SK-N-SH treated with all-trans-retinoic acid at 6 μM for 48 hours (cell line): ENCODE results near the gene MS4A18.

Source experiments
- ATAC-seq: fragments of 200-7000 bp; cut with Tn5 transposase; 3 replicates; pipeline ENCODE4 v1.9.1; 2020; ENCODE audit warnings: mild to moderate bottlenecking, moderate library complexity
- ARNTL ChIP-seq: fragments of 450-650 bp; formaldehyde crosslinking; IDR thresholded peaks from 2 replicates; pipeline ENCODE4 v1.5.0; 2020; ENCODE audit warnings: low read depth, mild to moderate bottlenecking, moderate library complexity, borderline replicate concordance
- BACH2 ChIP-seq: fragments of 250-450 bp; sonication (Bioruptor Pico); IDR thresholded peaks from 2 replicates; pipeline ENCODE4 v1.9.0; 2021; ENCODE audit warnings: mild to moderate bottlenecking, borderline replicate concordance
- CSDC2 ChIP-seq: fragments of 250-450 bp; sonication (Bioruptor Pico); IDR thresholded peaks from 2 replicates; pipeline ENCODE4 v1.5.0; 2020; ENCODE audit warnings: mild to moderate bottlenecking, moderate library complexity
- ESRRG ChIP-seq: fragments of 250-450 bp; sonication (Bioruptor Pico); IDR thresholded peaks from 2 replicates; pipeline ENCODE4 v1.6.1; 2021; ENCODE audit warnings: mild to moderate bottlenecking
- GLIS3 ChIP-seq: fragments of 250-450 bp; sonication (Bioruptor Pico); IDR thresholded peaks from 2 replicates; pipeline ENCODE4 v1.5.0; 2020; ENCODE audit warnings: mild to moderate bottlenecking, moderate library complexity
- ISL1 ChIP-seq: fragments of 250-450 bp; sonication (Bioruptor Pico); IDR thresholded peaks from 2 replicates; pipeline ENCODE4 v2.1.2; 2022; ENCODE audit warnings: mild to moderate bottlenecking, moderate library complexity
- OSR1 ChIP-seq: fragments of 250-450 bp; sonication (Bioruptor Pico); IDR thresholded peaks from 2 replicates; pipeline ENCODE4 v1.8.0; 2022; ENCODE audit warnings: moderate library complexity, mild to moderate bottlenecking, inconsistent platforms
- PPARA ChIP-seq: fragments of 250-450 bp; sonication (Bioruptor Pico); IDR thresholded peaks from 2 replicates; pipeline ENCODE4 v1.5.0; 2020; ENCODE audit warnings: mild to moderate bottlenecking, borderline replicate concordance
- RARB ChIP-seq: fragments of 250-450 bp; sonication (Bioruptor Pico); IDR thresholded peaks from 2 replicates; pipeline ENCODE4 v1.8.0; 2021; ENCODE audit warnings: mild to moderate bottlenecking, moderate library complexity
- SNAI2 ChIP-seq: fragments of 250-450 bp; sonication (Bioruptor Pico); IDR thresholded peaks from 2 replicates; pipeline ENCODE4 v1.5.0; 2020; ENCODE audit warnings: mild to moderate bottlenecking, moderate library complexity
- TOX ChIP-seq: fragments of 250-450 bp; sonication (Bioruptor Pico); IDR thresholded peaks from 2 replicates; pipeline ENCODE4 v1.8.0; 2021; ENCODE audit warnings: mild to moderate bottlenecking, moderate library complexity, borderline replicate concordance
- ZC3H10 ChIP-seq: fragments of 250-450 bp; sonication (Bioruptor Pico); IDR thresholded peaks from 2 replicates; pipeline ENCODE4 v1.5.1; 2021; ENCODE audit warnings: mild to moderate bottlenecking, moderate library complexity
- ZFP3 ChIP-seq: fragments of 250-450 bp; sonication (Bioruptor Pico); IDR thresholded peaks from 2 replicates; pipeline ENCODE4 v1.5.0; 2020; ENCODE audit warnings: mild to moderate bottlenecking, moderate library complexity
- ZFP30 ChIP-seq: fragments of 450-650 bp; formaldehyde crosslinking; IDR thresholded peaks from 2 replicates; pipeline ENCODE4 v1.5.0; 2022; ENCODE audit warnings: mild to moderate bottlenecking, moderate library complexity
- ZNF565 ChIP-seq: fragments of 450-650 bp; formaldehyde crosslinking; conservative IDR thresholded peaks from 2 replicates; pipeline ENCODE4 v1.5.0; 2020; ENCODE audit warnings: low read depth, mild to moderate bottlenecking, moderate library complexity
- ZNF8 ChIP-seq: fragments of 450-650 bp; formaldehyde crosslinking; IDR thresholded peaks from 2 replicates; pipeline ENCODE4 v1.5.0; 2020; ENCODE audit warnings: mild to moderate bottlenecking, moderate library complexity
- TF ChIP-seq, protein P1 (sequence below): fragments of 250-450 bp; sonication (Bioruptor Pico); IDR thresholded peaks from 2 replicates; pipeline ENCODE4 v1.5.1; 2020; ENCODE audit warnings: low read depth, mild to moderate bottlenecking, moderate library complexity
- TF ChIP-seq, protein P2 (sequence below): fragments of 250-450 bp; sonication (Bioruptor Pico); IDR thresholded peaks from 2 replicates; pipeline ENCODE4 v1.8.0; 2020; ENCODE audit warnings: mild to moderate bottlenecking, moderate library complexity, borderline replicate concordance
- TF ChIP-seq, protein P3 (sequence below): fragments of 250-450 bp; sonication (Bioruptor Pico); IDR thresholded peaks from 2 replicates; pipeline ENCODE4 v1.5.0; 2020; ENCODE audit warnings: mild to moderate bottlenecking, moderate library complexity
- TF ChIP-seq, protein P4 (sequence below): fragments of 250-450 bp; sonication (Bioruptor Pico); IDR thresholded peaks from 2 replicates; pipeline ENCODE4 v1.5.1; 2021; ENCODE audit warnings: mild to moderate bottlenecking, moderate library complexity

The MS4A18 gene

DNA sequence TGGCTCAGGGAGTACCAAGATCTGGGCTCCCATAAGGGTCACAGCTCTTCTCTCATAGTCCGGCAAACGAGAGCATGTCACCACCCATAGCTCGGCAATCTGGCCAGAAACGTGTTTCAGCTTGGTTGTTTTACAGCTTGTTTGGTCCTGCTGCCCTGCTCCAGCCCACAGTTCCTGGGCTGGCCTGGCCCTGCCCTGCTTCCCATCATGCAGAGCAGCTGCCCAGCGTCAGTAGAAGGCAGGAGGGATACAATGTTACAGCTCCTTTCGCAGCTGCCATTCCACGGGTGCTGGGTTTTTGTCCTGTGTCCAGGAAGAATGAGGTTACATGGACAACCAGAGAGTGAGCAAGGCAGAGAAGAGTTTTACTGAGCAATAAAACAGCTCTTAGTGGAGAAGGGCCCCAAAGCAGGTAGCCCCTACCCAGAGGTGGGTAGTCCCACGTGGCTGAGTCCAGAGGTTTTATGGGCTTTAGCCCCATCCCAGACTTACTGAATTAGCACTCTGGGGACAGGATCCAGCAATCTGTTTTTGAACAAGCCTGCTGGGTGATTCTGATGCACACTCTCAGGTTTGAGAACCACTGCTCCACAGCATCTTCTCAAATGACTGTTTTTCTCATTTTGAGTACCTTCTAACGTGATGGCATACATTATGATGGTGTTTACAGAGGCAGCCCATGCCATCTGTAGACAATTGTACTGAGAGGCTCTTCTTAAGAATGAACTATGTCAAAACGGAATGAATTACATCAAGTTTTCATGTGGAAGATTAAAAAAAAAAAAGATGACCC lies 5.8 kb upstream of the MS4A18 start:
- TF ChIP-seq SNAI2 (no peak), TOX (CRISPR knock-in tag) (no peak), ZNF565 (no peak), PPARA (CRISPR knock-in tag) (no peak), RARB (no peak), BACH2 (CRISPR knock-in tag) (no peak), ESRRG (no peak), ARNTL (CRISPR knock-in tag) (no peak), ZFP30 (CRISPR knock-in tag) (no peak), ZNF8 (no peak), ZFP3 (CRISPR knock-in tag) (no peak)
- TF ChIP-seq, protein P1, sequence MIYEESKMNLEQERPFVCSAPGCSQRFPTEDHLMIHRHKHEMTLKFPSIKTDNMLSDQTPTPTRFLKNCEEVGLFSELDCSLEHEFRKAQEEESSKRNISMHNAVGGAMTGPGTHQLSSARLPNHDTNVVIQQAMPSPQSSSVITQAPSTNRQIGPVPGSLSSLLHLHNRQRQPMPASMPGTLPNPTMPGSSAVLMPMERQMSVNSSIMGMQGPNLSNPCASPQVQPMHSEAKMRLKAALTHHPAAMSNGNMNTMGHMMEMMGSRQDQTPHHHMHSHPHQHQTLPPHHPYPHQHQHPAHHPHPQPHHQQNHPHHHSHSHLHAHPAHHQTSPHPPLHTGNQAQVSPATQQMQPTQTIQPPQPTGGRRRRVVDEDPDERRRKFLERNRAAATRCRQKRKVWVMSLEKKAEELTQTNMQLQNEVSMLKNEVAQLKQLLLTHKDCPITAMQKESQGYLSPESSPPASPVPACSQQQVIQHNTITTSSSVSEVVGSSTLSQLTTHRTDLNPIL (CRISPR knock-in tag): no peak
- TF ChIP-seq, protein P2, sequence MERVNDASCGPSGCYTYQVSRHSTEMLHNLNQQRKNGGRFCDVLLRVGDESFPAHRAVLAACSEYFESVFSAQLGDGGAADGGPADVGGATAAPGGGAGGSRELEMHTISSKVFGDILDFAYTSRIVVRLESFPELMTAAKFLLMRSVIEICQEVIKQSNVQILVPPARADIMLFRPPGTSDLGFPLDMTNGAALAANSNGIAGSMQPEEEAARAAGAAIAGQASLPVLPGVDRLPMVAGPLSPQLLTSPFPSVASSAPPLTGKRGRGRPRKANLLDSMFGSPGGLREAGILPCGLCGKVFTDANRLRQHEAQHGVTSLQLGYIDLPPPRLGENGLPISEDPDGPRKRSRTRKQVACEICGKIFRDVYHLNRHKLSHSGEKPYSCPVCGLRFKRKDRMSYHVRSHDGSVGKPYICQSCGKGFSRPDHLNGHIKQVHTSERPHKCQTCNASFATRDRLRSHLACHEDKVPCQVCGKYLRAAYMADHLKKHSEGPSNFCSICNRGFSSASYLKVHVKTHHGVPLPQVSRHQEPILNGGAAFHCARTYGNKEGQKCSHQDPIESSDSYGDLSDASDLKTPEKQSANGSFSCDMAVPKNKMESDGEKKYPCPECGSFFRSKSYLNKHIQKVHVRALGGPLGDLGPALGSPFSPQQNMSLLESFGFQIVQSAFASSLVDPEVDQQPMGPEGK: no peak
- TF ChIP-seq, protein P3, sequence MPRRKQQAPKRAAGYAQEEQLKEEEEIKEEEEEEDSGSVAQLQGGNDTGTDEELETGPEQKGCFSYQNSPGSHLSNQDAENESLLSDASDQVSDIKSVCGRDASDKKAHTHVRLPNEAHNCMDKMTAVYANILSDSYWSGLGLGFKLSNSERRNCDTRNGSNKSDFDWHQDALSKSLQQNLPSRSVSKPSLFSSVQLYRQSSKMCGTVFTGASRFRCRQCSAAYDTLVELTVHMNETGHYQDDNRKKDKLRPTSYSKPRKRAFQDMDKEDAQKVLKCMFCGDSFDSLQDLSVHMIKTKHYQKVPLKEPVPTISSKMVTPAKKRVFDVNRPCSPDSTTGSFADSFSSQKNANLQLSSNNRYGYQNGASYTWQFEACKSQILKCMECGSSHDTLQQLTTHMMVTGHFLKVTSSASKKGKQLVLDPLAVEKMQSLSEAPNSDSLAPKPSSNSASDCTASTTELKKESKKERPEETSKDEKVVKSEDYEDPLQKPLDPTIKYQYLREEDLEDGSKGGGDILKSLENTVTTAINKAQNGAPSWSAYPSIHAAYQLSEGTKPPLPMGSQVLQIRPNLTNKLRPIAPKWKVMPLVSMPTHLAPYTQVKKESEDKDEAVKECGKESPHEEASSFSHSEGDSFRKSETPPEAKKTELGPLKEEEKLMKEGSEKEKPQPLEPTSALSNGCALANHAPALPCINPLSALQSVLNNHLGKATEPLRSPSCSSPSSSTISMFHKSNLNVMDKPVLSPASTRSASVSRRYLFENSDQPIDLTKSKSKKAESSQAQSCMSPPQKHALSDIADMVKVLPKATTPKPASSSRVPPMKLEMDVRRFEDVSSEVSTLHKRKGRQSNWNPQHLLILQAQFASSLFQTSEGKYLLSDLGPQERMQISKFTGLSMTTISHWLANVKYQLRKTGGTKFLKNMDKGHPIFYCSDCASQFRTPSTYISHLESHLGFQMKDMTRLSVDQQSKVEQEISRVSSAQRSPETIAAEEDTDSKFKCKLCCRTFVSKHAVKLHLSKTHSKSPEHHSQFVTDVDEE (CRISPR knock-in tag): no peak
- TF ChIP-seq, protein P4, sequence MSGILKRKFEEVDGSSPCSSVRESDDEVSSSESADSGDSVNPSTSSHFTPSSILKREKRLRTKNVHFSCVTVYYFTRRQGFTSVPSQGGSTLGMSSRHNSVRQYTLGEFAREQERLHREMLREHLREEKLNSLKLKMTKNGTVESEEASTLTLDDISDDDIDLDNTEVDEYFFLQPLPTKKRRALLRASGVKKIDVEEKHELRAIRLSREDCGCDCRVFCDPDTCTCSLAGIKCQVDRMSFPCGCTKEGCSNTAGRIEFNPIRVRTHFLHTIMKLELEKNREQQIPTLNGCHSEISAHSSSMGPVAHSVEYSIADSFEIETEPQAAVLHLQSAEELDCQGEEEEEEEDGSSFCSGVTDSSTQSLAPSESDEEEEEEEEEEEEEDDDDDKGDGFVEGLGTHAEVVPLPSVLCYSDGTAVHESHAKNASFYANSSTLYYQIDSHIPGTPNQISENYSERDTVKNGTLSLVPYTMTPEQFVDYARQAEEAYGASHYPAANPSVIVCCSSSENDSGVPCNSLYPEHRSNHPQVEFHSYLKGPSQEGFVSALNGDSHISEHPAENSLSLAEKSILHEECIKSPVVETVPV (CRISPR knock-in tag): no peak
- ATAC-seq: no peak

DNA sequence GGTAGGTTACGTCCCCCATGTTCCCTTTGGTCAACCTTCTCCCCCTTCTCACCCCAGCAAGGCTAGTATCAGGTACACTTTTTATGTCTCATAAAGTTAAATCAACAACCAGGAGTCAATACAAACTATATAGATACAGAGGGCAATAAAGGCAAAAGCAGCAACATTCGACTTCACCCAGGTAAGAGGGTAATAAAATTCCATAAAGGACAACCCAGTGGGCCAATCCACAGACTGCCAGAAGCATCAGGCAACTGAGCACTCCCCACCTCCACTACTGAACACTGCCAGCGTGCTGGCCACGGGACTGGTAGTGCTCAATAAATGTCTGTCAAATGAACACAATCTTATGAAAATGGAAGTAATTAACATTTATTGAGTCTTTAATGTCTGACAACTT lies 5.1 kb upstream of the MS4A18 start:
- ATAC-seq: no peak
- TF ChIP-seq, protein P1 (CRISPR knock-in tag): no peak
- TF ChIP-seq GLIS3 (CRISPR knock-in tag): no peak

DNA sequence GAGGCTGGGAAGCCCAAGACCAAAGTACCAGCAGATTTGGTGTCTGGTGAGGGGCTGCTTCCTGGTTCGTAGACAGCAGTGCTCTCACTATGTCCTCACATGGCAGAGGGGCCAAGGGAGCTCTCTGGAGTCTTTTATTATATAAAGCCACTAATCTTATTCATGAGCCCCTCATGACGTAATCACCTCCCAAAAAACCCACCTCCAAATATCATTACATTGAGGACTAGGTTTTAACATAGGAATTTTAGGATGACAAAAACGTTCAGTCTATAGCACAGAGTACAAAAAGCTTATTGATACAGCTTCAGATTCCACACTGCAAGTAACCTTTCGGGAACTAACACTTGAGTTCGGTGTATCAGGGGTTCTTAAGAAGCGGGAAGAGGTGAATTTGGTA lies 4.1 kb upstream of the MS4A18 start:
- ATAC-seq: no peak
- TF ChIP-seq CSDC2 (CRISPR knock-in tag) (no peak), ZNF8 (no peak), ZFP3 (CRISPR knock-in tag) (no peak), ZC3H10 (CRISPR knock-in tag) (no peak), ZFP30 (CRISPR knock-in tag) (no peak), ARNTL (CRISPR knock-in tag) (no peak), OSR1 (CRISPR knock-in tag) (no peak), BACH2 (CRISPR knock-in tag) (no peak), ISL1 (CRISPR knock-in tag) (no peak), PPARA (CRISPR knock-in tag) (no peak), ESRRG (no peak)
- TF ChIP-seq, protein P2: no peak
- TF ChIP-seq, protein P3 (CRISPR knock-in tag): no peak
- TF ChIP-seq, protein P1 (CRISPR knock-in tag): no peak
